GM12878 (cell line): ENCODE data around the gene BMAL1. TPM values are rescaled to one million over a fixed set of nuclear protein-coding genes. Genes with fewer than 3 reads are reported as not detected.
A peak's percentile ranks its signal among the peaks of the same experiment; 100 is the strongest.

Experiments used
- BCL3 ChIP-seq: IDR thresholded peaks from 2 replicates; pipeline ENCODE4 v1.6.1; 2011; ENCODE audit warnings: borderline replicate concordance, low read depth, mild to moderate bottlenecking, moderate library complexity, low read length; ENCODE audit not compliant: insufficient read depth, poor library complexity, severe bottlenecking
- EP300 ChIP-seq, 2 experiments: fragments of 150-350 bp in 1 of 2; IDR thresholded peaks; 2 replicates each; pipeline ENCODE4 v1.6.1; 2011 to 2012; ENCODE audit warnings: low read depth in 2 of 2, low read length in 2 of 2, borderline replicate concordance in 1 of 2, improper control_type of control experiment in 1 of 2, inconsistent platforms in 1 of 2; ENCODE audit not compliant: control insufficient read depth in 1 of 2
- ESRRA ChIP-seq: IDR thresholded peaks from 2 replicates; pipeline ENCODE4 v1.6.1; 2012; ENCODE audit warnings: mild to moderate bottlenecking, low read length, improper control_type of control experiment
- FOS ChIP-seq: IDR thresholded peaks from 3 replicates; pipeline ENCODE4 v1.6.1; 2011; ENCODE audit warnings: borderline replicate concordance; ENCODE audit not compliant: insufficient read length; ENCODE audit errors: extremely low read depth
- GABPA ChIP-seq: IDR thresholded peaks from 2 replicates; pipeline ENCODE4 v1.6.1; 2014; ENCODE audit warnings: antibody characterized with exemption, low read depth, mild to moderate bottlenecking, inconsistent platforms
- LARP7 ChIP-seq: fragments of 450-650 bp; IDR thresholded peaks from 2 replicates; pipeline ENCODE4 v1.6.1; 2017; ENCODE audit warnings: mild to moderate bottlenecking
- MYB ChIP-seq: fragments of 150-350 bp; IDR thresholded peaks from 2 replicates; pipeline ENCODE4 v1.6.1; 2014; ENCODE audit warnings: mild to moderate bottlenecking, low read depth, low read length, borderline replicate concordance
- PBX3 ChIP-seq: IDR thresholded peaks from 2 replicates; pipeline ENCODE4 v1.6.1; 2011; ENCODE audit warnings: mild to moderate bottlenecking, low read depth, low read length, moderate library complexity; ENCODE audit not compliant: insufficient replicate concordance
- PKNOX1 ChIP-seq: fragments of 450-650 bp; IDR thresholded peaks from 2 replicates; pipeline ENCODE4 v1.6.1; 2016; ENCODE audit warnings: mild to moderate bottlenecking
- POLR2AphosphoS5 ChIP-seq: IDR thresholded peaks from 2 replicates; pipeline ENCODE4 v1.6.1; 2011; ENCODE audit warnings: mild to moderate bottlenecking, low read length, inconsistent platforms
- RAD21 ChIP-seq: IDR thresholded peaks from 2 replicates; pipeline ENCODE4 v1.6.1; 2011; ENCODE audit warnings: mild to moderate bottlenecking, low read depth, low read length, moderate library complexity; ENCODE audit not compliant: insufficient read depth
- SP1 ChIP-seq: IDR thresholded peaks from one replicate; pipeline ENCODE4 v1.6.1; 2011; ENCODE audit warnings: low read depth, low read length
- STAT3 ChIP-seq: IDR thresholded peaks from 2 replicates; pipeline ENCODE4 v1.6.1; 2011; ENCODE audit warnings: low read depth, low read length, improper control_type of control experiment
- TBL1XR1 ChIP-seq: IDR thresholded peaks from 2 replicates; pipeline ENCODE4 v1.6.1; 2012; ENCODE audit warnings: low read depth, low read length, improper control_type of control experiment
- ZBTB33 ChIP-seq: fragments of 450-650 bp; IDR thresholded peaks from 2 replicates; pipeline ENCODE4 v1.6.1; 2017; ENCODE audit warnings: mild to moderate bottlenecking
- ZNF24 ChIP-seq: fragments of 450-650 bp; IDR thresholded peaks from 2 replicates; pipeline ENCODE4 v1.6.1; 2017; ENCODE audit warnings: antibody characterized with exemption, mild to moderate bottlenecking
- ZZZ3 ChIP-seq: IDR thresholded peaks from 2 replicates; pipeline ENCODE4 v1.6.1; 2011; ENCODE audit warnings: low read depth; ENCODE audit not compliant: control insufficient read depth, insufficient read length
- polyA plus RNA-seq, 11 experiments: library from polyadenylated mRNA; depleted of rRNA in 4 of 11; unstranded in 6 of 11; stranded (reverse) in 5 of 11; fragments of >200 nt; fragmentation: Nextera tagmentation in 4 of 11; fragmentation: Illumina TruSeq in 1 of 11; extraction: Ambion mirVana in 4 of 11; extraction: Trizol in 1 of 11; gene quantifications; 1 replicate in 1 of 11; 2 replicates in 10 of 11; pipeline versions ENCODE4 v1.2.1 to v1.2.3, GENCODE V29; 2011 to 2016; ENCODE audit warnings: inconsistent platforms in 2 of 11, missing spikeins in 2 of 11, low read depth in 1 of 11
- total RNA-seq, 4 experiments: library from RNA; depleted of rRNA in 3 of 4; stranded (reverse); fragments of >200 nt in 3 of 4; fragmentation: Illumina TruSeq in 1 of 4; extraction: Trizol in 1 of 4; gene quantifications; 2 replicates each; pipeline versions ENCODE4 v1.2.1 to v1.2.3, GENCODE V29; 2013 to 2021
- TF ChIP-seq, protein P1 (sequence below): IDR thresholded peaks from 2 replicates; pipeline ENCODE4 v1.6.1; 2012; ENCODE audit warnings: mild to moderate bottlenecking, low read depth, low read length

BMAL1 gene
- total and polyA plus RNA-seq, 10 of the 15 experiments (the other 5 are each of a cell fraction or from before 2014, with no cell fraction given) = 3.5 to 40.6 (median 13.6) TPM

GRCh38 chr11:13343067-13343466 lies 65.5 kb downstream of the BMAL1 start (continued):
- TF ChIP-seq TBL1XR1 (no peak), STAT3 (no peak), POLR2AphosphoS5 (no peak), FOS (no peak), PKNOX1 (peak; percentile 36; the same call in 1 of the 2 replicates), RAD21 (no peak), ZNF24 (peak; percentile 55; the same call in 1 of the 2 replicates), LARP7 (no peak), GABPA (no peak), SP1 (no peak), EP300 (IDR thresholded peaks at IDR 0.05; ENCODE audit: borderline replicate concordance in 1 of 2, control insufficient read depth in 1 of 2, low read depth in 2 of 2, low read length in 2 of 2) (peak in 1 of 2 experiments; percentile 76; a peak in 2 of 4 replicates), BCL3 (no peak), ESRRA (no peak), ZBTB33 (no peak), PBX3 (no peak), MYB (no peak), ZZZ3 (no peak)
- TF ChIP-seq, protein P1, sequence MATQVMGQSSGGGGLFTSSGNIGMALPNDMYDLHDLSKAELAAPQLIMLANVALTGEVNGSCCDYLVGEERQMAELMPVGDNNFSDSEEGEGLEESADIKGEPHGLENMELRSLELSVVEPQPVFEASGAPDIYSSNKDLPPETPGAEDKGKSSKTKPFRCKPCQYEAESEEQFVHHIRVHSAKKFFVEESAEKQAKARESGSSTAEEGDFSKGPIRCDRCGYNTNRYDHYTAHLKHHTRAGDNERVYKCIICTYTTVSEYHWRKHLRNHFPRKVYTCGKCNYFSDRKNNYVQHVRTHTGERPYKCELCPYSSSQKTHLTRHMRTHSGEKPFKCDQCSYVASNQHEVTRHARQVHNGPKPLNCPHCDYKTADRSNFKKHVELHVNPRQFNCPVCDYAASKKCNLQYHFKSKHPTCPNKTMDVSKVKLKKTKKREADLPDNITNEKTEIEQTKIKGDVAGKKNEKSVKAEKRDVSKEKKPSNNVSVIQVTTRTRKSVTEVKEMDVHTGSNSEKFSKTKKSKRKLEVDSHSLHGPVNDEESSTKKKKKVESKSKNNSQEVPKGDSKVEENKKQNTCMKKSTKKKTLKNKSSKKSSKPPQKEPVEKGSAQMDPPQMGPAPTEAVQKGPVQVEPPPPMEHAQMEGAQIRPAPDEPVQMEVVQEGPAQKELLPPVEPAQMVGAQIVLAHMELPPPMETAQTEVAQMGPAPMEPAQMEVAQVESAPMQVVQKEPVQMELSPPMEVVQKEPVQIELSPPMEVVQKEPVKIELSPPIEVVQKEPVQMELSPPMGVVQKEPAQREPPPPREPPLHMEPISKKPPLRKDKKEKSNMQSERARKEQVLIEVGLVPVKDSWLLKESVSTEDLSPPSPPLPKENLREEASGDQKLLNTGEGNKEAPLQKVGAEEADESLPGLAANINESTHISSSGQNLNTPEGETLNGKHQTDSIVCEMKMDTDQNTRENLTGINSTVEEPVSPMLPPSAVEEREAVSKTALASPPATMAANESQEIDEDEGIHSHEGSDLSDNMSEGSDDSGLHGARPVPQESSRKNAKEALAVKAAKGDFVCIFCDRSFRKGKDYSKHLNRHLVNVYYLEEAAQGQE = no peak
